ENCODE results near the gene ATP5PD. TPM values are rescaled to one million over a fixed set of nuclear protein-coding genes. Genes with fewer than 3 reads are reported as not detected.

ATP5PD gene
- total RNA-seq, 4 donors from 2014 or later = 172 to 408 (median 330) TPM

DNA sequence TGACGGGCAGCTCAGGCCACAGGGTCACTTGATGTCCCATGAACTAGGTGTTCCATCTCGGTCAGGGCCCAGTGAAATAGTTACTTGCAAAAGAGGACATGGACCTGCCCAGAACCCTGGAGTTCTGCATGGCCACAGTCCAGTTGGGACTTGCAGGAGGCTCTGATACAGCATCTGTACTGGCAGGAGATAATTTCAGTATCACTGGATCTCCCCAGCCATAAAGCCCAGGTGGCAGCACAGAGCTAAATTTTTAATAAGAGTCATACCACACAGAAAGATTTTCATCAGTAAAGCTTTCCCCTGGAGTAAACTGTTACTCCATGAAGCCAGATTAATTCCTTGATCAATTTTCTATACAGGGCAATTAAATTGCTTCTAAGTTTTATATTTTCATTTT is 23.0 kb upstream of the ATP5PD start:
- intact Hi-C loops (cut with DNase I) = no loop called here
- TF ChIP-seq, protein P1, sequence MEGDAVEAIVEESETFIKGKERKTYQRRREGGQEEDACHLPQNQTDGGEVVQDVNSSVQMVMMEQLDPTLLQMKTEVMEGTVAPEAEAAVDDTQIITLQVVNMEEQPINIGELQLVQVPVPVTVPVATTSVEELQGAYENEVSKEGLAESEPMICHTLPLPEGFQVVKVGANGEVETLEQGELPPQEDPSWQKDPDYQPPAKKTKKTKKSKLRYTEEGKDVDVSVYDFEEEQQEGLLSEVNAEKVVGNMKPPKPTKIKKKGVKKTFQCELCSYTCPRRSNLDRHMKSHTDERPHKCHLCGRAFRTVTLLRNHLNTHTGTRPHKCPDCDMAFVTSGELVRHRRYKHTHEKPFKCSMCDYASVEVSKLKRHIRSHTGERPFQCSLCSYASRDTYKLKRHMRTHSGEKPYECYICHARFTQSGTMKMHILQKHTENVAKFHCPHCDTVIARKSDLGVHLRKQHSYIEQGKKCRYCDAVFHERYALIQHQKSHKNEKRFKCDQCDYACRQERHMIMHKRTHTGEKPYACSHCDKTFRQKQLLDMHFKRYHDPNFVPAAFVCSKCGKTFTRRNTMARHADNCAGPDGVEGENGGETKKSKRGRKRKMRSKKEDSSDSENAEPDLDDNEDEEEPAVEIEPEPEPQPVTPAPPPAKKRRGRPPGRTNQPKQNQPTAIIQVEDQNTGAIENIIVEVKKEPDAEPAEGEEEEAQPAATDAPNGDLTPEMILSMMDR (IDR thresholded peaks at IDR 0.05) = peak in 3 of 6 experiments; percentile 29 to 41 (median 30)
- no peak for TF ChIP-seq POLR2A (IDR thresholded peaks at IDR 0.05)
- 69 to 91% methylated on average over 2 of the region's 2 CpGs for WGBS, 2 donors
- no peak overlapping the region for H3K4me3 ChIP-seq (replicated peaks in 1 of 3)
- no peak overlapping the region for H3K27ac ChIP-seq
- DNase-seq = peak in 1 of 2 donors; percentile 36
- no peaks in the 10 kb centered on the region for H3K27me3 ChIP-seq
- H3K4me1 ChIP-seq = peaks cover 0 to 5% of the 10 kb centered on the region in 2 donors
- no peaks in the 10 kb centered on the region for H3K9me3 ChIP-seq
- H3K36me3 ChIP-seq = peaks cover 0 to 4% of the 10 kb centered on the region in 2 donors

DNA sequence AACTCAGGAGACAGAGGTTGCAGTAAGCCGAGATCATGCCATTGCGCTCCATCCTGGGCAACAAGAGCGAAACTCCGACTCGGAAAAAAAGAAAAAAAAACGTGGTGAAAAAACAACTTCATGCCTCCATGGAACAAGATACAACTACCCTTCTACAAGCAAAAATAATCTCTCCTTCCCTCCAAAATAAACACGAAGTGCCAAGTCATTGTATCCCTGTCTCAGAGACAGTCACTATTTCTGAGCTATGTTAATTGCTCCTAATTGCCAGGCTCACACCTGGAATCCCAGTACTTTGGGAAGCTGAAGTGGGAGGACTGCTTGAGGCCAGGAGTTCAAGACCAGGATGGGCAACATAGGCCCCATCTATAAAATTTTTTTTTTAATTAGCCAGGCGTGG is 22.0 kb upstream of the ATP5PD start:
- intact Hi-C loops (cut with DNase I) = no loop called here
- Histone ChIP-seq H3K9me3 (no peaks in the 10 kb centered on the region), H3K4me1 (peaks cover 0 to 5% of the 10 kb centered on the region in 2 donors), H3K4me3 (replicated peaks in 1 of 3) (no peak overlapping the region), H3K36me3 (peaks cover 8 to 13% of the 10 kb centered on the region in 2 donors), H3K27ac (no peak overlapping the region), H3K27me3 (no peaks in the 10 kb centered on the region)
- WGBS, 2 donors = 78 to 83% methylated on average over 8 of the region's 8 CpGs
- DNase-seq = no peak
- TF ChIP-seq POLR2A (IDR thresholded peaks at IDR 0.05) = no peak
- TF ChIP-seq, protein P1 (IDR thresholded peaks at IDR 0.05) = no peak

DNA sequence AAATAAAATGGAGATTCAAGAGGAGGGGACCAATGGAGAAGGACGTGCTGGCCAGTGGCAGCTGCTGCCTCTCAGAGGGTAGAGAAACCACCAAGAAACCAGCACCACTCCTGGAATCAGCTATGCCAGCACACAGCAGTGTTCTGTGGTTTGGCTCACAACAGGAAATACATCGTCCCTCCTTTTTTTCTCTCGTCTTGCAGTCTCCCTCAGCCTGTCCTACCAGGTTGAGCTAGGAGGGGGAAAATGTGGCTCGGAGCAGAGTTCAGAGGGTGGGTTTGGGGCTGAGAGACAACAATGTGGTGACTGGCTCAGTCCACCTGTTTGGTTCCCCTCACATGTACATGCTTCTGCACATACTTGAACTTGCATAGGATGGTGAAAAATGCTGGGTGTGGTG is 21.1 kb upstream of the ATP5PD start:
- TF ChIP-seq POLR2A (IDR thresholded peaks at IDR 0.05) = no peak
- TF ChIP-seq, protein P1 (IDR thresholded peaks at IDR 0.05) = no peak
- intact Hi-C loops (cut with DNase I) = no loop called here
- WGBS, 2 donors = 70 to 86% methylated on average over 4 of the region's 4 CpGs

DNA sequence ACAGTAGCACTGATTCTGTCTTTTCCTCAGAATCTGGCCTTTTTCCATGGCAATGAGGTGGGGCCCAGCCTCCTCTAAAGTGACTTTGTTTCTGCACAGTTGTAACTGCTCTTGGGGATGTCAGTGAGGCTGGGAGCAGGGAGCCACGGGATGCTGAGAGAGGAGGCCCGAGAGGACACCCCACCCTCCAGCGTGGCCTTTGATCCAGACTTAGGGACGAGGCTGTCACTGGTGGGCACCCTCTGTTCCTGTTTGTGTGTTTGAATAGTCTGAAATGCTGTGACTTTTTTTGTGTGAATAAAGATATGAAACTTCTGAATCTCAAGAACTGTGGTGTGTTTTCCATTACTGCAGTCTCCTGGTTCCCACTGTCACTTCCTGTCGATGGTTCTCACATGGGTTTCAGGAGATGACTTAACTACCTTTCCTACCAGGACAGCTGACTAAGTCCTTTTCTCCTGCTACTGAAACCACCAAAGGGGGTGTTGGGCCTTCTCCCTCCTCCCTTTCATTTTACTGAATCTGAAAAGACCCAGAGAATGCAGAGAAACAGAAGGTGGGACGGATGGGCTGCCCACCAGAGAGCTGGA is 18.9 kb upstream of the ATP5PD start:
- 78 to 81% methylated on average over 6 of the region's 6 CpGs for WGBS, 2 donors
- Histone ChIP-seq H3K36me3 (peaks cover 19 to 31% of the 10 kb centered on the region in 2 donors), H3K4me1 (peaks cover 8 to 16% of the 10 kb centered on the region in 2 donors), H3K27ac (peak overlapping the region in 1 of 3 donors; percentile 12), H3K27me3 (no peaks in the 10 kb centered on the region), H3K4me3 (replicated peaks in 1 of 3) (no peak overlapping the region), H3K9me3 (no peaks in the 10 kb centered on the region)
- intact Hi-C loops (cut with DNase I) = no loop called here
- TF ChIP-seq, protein P1 (IDR thresholded peaks at IDR 0.05) = no peak
- no peak for TF ChIP-seq POLR2A (IDR thresholded peaks at IDR 0.05)
- DNase-seq = no peak

More for the DNA sequence above, 21.1 kb upstream of the ATP5PD start:
- H3K4me1 ChIP-seq = peaks cover 0 to 5% of the 10 kb centered on the region in 2 donors
- H3K36me3 ChIP-seq = peaks cover 17 to 22% of the 10 kb centered on the region in 2 donors
- no peak for DNase-seq
- no peaks in the 10 kb centered on the region for H3K27me3 ChIP-seq
- no peak overlapping the region for H3K4me3 ChIP-seq (replicated peaks in 1 of 3)
- H3K9me3 ChIP-seq = no peaks in the 10 kb centered on the region
- H3K27ac ChIP-seq = no peak overlapping the region

DNA sequence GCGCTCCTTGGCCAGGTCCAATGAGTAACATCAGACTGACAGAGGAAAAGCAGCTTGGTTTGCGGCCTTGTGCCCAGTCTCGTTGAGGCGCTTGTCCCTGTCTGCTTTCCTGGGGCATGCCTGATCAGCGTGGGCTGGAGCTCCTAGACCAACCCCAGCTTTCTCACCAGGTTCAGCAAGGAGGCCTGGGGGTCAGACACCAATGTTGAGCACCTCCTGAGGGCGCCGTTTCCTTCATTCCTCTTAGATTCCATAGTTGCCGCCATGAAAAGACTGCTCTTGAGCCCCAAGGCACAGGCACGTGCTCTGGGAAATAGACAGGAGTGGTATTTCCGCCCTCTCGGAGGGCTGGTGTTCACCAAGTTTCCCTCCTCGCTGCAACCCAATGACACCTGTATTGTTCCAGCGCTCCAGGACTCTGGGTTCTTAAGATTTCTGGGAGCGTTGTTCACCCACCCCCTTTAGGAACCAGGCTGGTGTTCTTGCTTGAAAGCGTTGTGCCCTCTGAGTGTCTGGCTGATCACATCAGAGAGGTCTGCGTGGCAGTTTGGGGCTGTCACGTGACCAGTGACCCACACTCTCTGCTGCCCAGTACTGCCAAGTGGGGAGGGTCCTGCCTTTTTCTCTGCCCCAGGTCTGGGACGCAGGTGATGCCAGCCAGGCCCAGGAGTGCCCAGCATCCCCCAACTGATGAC is 18.2 kb upstream of the ATP5PD start:
- intact Hi-C loops (cut with DNase I) = loop anchor here (5.0 kb wide), 1 partner anchor 47 kb away; no protein-coding TSS in a partner anchor
- Histone ChIP-seq H3K27ac (peak overlapping the region in 1 of 3 donors; percentile 12), H3K4me1 (peaks cover 11 to 23% of the 10 kb centered on the region in 2 donors), H3K27me3 (no peaks in the 10 kb centered on the region), H3K9me3 (no peaks in the 10 kb centered on the region), H3K4me3 (replicated peaks in 1 of 3) (no peak overlapping the region), H3K36me3 (peaks cover 19 to 31% of the 10 kb centered on the region in 2 donors)
- DNase-seq = no peak
- WGBS, 2 donors = 95 to 97% methylated on average over 14 to 18 of the region's 18 CpGs
- TF ChIP-seq, protein P1 (IDR thresholded peaks at IDR 0.05) = no peak
- TF ChIP-seq POLR2A (IDR thresholded peaks at IDR 0.05) = no peak

Measured in thyroid gland (tissue), 4 donors.